Fibroblast of villous mesenchyme (primary cell): ENCODE measurements around the gene HADHB. TPM values are rescaled to one million over a fixed set of nuclear protein-coding genes. Genes with fewer than 3 reads are reported as not detected.
A peak's percentile ranks its signal among the peaks of the same experiment; 100 is the strongest.

ENCODE experiments used
- DNase-seq: peaks from one replicate; pipeline ENCODE4 v3.0.0-alpha.2; 2010; ENCODE audit warnings: low read depth
- H3K4me3 ChIP-seq: 2 replicates; pipeline ENCODE4 v1.5.1; 2011; ENCODE audit warnings: low read depth, mild to moderate bottlenecking, low read length
- total RNA-seq: library from RNA; depleted of rRNA; stranded (reverse); fragments of >200 nt; gene quantifications from 2 replicates; pipeline ENCODE4 v1.2.3, GENCODE V29; 2012
- TF ChIP-seq, protein P1 (sequence below): IDR thresholded peaks from 2 replicates; pipeline ENCODE4 v1.5.1; 2012; ENCODE audit warnings: low read depth, mild to moderate bottlenecking, low read length; ENCODE audit not compliant: insufficient read depth

HADHB gene
- 80.5 and 106 TPM in 2 replicates for total RNA-seq

DNA sequence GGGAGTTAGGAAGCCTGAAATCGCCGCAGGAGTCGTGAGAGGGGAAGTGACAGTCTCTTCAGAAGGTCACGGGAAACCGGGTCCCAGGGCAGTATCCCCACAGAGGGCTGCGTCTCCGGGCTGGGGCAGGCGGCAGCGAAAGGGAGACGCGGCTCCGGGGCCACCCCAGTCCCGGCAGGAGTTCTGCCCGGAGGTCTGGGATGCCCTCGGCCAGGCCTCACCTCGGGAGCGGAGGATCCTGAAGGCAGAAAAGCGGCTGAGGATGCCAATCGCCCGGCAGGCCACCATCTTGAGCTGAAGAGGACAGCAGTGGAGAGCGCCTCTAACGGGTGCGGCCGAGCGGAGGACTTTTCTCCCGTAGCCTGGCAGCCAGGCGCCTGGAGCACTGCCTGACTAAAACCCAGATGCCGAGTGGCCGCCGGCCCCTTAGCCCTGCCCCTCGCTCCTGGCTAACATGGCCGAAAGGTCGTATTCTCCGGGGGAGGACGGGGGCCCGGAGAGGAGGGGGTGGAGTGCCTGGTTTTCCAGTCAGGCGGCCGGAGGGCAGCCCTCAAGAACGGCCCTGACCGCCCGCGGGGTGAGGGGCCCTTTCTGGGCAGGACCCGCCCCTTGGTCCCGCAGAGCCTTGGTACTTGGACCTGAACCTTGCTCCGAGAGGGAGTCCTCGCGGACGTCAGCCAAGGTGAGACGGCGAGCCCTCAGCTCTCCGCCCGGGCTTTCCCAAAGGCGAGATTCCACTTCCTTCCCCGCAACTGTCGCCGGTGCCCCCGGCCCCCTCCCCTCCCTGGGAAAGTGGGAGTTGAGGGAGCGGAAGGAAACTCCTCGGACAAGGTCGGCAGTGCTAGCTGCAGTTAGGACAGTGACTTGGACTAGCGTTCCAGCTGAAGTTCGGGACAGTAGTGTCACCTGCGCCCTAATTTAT is at the start of gene HADHB, which contains the start of gene HADHA:
TSS of gene HADHB (plus strand) at position 631 of the 922 bp plus-strand sequence. CDS start 9,316 bp downstream, outside the sequence.
TSS of gene HADHA (minus strand) at position 324 of the 922 bp plus-strand sequence. CDS start at position 288, 36 bp downstream.
- DNase-seq, result peak; percentile 94
- peak within 1 kb of the TSS; percentile 100 for H3K4me3 ChIP-seq
- TF ChIP-seq, protein P1, sequence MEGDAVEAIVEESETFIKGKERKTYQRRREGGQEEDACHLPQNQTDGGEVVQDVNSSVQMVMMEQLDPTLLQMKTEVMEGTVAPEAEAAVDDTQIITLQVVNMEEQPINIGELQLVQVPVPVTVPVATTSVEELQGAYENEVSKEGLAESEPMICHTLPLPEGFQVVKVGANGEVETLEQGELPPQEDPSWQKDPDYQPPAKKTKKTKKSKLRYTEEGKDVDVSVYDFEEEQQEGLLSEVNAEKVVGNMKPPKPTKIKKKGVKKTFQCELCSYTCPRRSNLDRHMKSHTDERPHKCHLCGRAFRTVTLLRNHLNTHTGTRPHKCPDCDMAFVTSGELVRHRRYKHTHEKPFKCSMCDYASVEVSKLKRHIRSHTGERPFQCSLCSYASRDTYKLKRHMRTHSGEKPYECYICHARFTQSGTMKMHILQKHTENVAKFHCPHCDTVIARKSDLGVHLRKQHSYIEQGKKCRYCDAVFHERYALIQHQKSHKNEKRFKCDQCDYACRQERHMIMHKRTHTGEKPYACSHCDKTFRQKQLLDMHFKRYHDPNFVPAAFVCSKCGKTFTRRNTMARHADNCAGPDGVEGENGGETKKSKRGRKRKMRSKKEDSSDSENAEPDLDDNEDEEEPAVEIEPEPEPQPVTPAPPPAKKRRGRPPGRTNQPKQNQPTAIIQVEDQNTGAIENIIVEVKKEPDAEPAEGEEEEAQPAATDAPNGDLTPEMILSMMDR, result peak; percentile 17

DNA sequence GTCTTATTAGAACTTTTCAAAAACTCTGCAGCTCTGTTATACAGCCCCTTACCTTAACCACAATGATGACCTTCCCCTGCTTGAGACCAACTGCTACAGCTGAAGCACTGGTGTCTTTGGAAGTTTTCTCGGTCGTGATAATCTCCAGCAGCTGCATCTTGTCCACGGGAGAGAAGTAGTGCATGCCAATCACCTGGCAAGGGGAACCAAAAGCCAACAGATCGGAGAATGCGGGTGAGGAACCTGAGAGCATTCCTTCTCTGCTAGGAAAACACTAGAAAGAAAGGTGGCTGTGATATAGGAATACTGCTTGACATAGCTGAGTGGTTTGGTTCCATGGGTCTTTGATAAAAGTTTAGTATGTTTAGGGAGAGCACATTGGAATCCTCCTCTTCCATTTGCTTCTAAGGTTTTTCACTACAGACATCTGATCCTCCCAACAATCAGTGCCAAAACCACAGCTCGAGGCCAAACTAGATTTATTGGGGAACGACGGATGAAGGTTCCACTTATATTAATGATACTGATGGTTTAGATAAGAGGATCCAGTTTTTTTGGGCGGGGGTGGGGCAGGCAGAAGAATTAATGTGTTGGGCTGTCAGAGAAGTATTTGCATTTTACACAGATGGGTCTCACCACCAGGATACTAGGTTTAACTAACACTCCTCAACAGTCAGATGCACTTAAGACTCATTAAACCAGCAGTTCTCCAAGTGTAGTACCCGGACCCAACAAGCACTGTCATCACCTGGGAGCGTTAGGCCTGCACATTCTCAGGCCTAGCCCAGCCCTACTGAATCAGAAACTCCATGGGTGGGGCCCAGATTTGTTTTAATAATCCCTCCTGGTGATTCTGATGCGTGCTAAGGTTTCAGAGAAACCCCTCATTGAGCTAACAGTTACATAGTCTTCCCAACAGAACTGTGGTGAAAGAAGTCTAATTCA is 49.4 kb upstream of the HADHB start:
- TF ChIP-seq, protein P1, result no peak
- peak; percentile 11 for DNase-seq
- no peak overlapping the region for H3K4me3 ChIP-seq

DNA sequence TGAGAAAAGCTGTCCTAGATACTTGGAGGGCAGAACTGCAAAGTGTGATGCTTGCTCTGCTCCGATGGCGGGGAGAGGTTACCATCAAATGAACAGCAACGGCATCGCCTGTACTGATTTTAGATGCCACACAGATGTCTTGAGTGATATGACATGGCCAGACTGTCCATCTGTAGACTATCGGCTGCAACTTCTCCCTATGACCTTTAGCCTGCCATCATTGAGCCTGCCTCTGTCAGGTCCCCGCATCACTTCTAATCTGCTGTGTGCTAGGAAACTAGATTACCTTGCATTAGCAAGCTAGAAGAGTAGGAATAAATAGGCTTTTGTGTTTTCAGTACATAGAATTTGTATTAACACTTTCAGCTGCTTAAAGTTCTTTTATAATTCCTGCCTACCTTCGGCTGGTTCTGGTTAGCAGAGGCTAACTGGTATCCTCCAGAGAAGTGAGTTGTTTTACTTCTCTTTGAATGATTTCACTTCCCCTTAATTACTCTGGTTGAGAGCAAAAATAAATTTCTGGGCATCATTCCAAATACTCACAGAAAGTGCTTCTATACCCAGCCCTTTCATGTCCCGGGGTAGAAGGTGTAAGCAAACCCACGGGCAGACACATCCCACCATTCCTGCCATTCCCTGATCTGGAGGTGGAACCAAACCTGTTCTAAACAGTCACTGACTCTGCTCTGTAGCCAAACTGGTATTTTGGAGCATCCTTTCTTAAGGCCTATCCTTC is 47.9 kb upstream of the HADHB start:
- DNase-seq, result no peak
- no peak overlapping the region for H3K4me3 ChIP-seq
- TF ChIP-seq, protein P1, result no peak

DNA sequence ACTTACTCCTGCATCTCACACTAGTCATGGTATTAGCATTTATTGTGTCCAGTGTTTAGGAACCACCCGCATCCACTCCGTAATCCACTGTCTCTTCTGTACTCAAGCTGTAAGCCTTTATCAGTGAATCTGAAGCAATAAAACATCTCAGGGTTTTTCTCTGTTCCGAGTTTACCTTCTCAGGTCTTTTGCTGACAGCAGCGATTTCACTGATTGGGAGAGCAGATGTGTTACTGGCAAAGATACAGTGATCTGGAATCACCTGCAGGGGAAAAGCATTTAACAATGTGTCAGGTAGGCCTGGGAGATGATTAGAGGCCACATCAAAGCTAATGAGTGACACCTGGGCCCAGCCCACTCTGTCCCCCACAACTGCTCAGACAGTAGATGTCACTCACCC is 47.2 kb upstream of the HADHB start:
- DNase-seq, result no peak
- H3K4me3 ChIP-seq, result no peak overlapping the region
- TF ChIP-seq, protein P1, result no peak

DNA sequence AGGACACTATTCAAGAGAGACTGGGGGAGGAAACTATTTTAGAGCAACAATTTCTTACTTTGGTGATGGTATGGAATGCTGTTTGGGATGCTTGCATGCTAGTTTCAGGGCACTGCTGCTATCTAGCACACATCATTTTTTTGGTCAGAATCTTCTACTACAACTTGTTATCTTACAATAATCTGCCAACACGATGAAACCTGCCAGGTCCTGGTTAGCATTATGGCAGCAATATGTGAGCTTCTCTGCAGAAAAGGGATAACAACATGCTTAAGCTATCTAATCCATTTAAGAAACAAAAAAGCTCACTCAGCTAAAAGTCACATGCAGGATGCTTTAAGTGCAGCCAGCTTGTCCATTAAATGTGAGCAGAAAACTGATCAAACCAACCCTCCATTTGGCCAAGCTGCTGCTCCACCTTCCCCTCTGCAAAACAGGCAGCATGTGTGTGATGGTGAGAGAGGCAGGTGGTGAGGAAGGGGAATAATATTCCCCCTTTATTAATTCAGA is 41.7 kb upstream of the HADHB start:
- no peak for DNase-seq
- H3K4me3 ChIP-seq, result no peak overlapping the region
- TF ChIP-seq, protein P1, result no peak

DNA sequence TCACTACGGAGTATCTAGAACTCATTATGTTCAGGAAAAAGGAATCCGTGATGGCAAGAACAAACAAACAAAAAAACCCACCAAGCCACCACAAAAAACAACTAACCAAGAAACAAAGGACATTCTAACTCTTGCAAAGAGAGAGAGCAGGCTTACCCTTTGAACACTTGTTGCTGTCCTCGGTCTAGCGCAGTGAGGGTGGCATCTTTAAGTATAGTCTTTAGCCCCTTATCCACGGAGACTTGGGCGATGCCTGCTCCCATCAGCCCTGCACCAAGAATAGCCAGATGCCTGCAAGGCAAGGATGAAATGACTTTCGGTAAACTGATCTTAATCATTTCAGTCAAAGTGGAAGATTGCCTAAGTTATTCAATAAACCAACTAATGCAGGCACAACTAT is 40.8 kb upstream of the HADHB start:
- no peak for DNase-seq
- H3K4me3 ChIP-seq, result no peak overlapping the region
- TF ChIP-seq, protein P1, result no peak
